Measurements from ENCODE around the gene PLA2G2F. TPM values are rescaled to one million over a fixed set of nuclear protein-coding genes. Genes with fewer than 3 reads are reported as not detected.

Gene PLA2G2F
- total and polyA plus RNA-seq, 7 donors, result 0.60 to 0.80 TPM; not detected in 5

GRCh38 chr1:20178634-20179370 is 39.7 kb downstream of the PLA2G2F start:
- Histone ChIP-seq H3K4me3 (peak overlapping the region in 1 of 4 donors; percentile 13), H3K27ac (peak overlapping the region; percentile 73 to 99 (median 78)), H3K36me3 (no peaks in the 10 kb centered on the region), H3K4me1 (peaks cover 0 to 79% (median 39%) of the 10 kb centered on the region in 4 donors), H3K9me3 (no peaks in the 10 kb centered on the region), H3K27me3 (no peaks in the 10 kb centered on the region)
- intact Hi-C loops (cut with DNase I), result no loop called here
- peak; percentile 1 to 91 (median 76) for TF ChIP-seq EP300 (IDR thresholded peaks at IDR 0.05)
- TF ChIP-seq CTCF (IDR thresholded peaks at IDR 0.05), result no peak
- TF ChIP-seq POLR2AphosphoS5 (IDR thresholded peaks at IDR 0.05), result peak; percentile 34 to 68 (median 56)
- no peak for TF ChIP-seq POLR2A (IDR thresholded peaks at IDR 0.05)
- DNase-seq, result peak; percentile 80
- 87 to 90% methylated on average over 13 of the region's 13 CpGs for WGBS, 2 donors

GRCh38 chr1:20179371-20180128 is 40.4 kb downstream of the PLA2G2F start:
- DNase-seq, result no peak
- TF ChIP-seq POLR2AphosphoS5 (IDR thresholded peaks at IDR 0.05) (no peak), POLR2A (IDR thresholded peaks at IDR 0.05) (no peak), CTCF (IDR thresholded peaks at IDR 0.05) (no peak), EP300 (IDR thresholded peaks at IDR 0.05) (no peak)
- Histone ChIP-seq H3K27me3 (no peaks in the 10 kb centered on the region), H3K4me3 (peak overlapping the region in 1 of 4 donors; percentile 13), H3K4me1 (peaks cover 0 to 77% (median 42%) of the 10 kb centered on the region in 4 donors), H3K27ac (peak overlapping the region; percentile 73 to 99 (median 78)), H3K9me3 (no peaks in the 10 kb centered on the region), H3K36me3 (no peaks in the 10 kb centered on the region)
- 94 to 97% methylated on average over 2 of the region's 2 CpGs for WGBS, 2 donors
- intact Hi-C loops (cut with DNase I), result loop anchor here (10.0 kb wide), 1 partner anchor 975 kb away; no protein-coding TSS in a partner anchor

- no peaks in the 10 kb centered on the region for H3K27me3 ChIP-seq
- H3K9me3 ChIP-seq, result no peaks in the 10 kb centered on the region
- H3K4me1 ChIP-seq, result peaks cover 0 to 77% (median 44%) of the 10 kb centered on the region in 4 donors
- H3K4me3 ChIP-seq, result no peak overlapping the region
- intact Hi-C loops (cut with DNase I), result loop anchor here (10.0 kb wide), 1 partner anchor 975 kb away; no protein-coding TSS in a partner anchor
- no peak for TF ChIP-seq EP300 (IDR thresholded peaks at IDR 0.05)
- TF ChIP-seq CTCF (IDR thresholded peaks at IDR 0.05), result no peak
- no peak for TF ChIP-seq POLR2A (IDR thresholded peaks at IDR 0.05)
- no peak for TF ChIP-seq POLR2AphosphoS5 (IDR thresholded peaks at IDR 0.05)
- WGBS, 2 donors, result 87 to 91% methylated on average over 6 of the region's 6 CpGs
- no peak for DNase-seq
- peak overlapping the region in 3 of 4 donors; percentile 75 to 99 (median 80) for H3K27ac ChIP-seq
- H3K36me3 ChIP-seq, result no peaks in the 10 kb centered on the region
Measured at GRCh38 chr1:20180129-20180843, 41.2 kb downstream of the PLA2G2F start.

GRCh38 chr1:20180844-20181207 is 41.7 kb downstream of the PLA2G2F start:
- Histone ChIP-seq H3K27ac (peak overlapping the region in 2 of 4 donors; percentile 75 to 99), H3K9me3 (no peaks in the 10 kb centered on the region), H3K4me3 (no peak overlapping the region), H3K27me3 (no peaks in the 10 kb centered on the region), H3K36me3 (no peaks in the 10 kb centered on the region), H3K4me1 (peaks cover 0 to 77% (median 49%) of the 10 kb centered on the region in 4 donors)
- WGBS, 2 donors, result 84 to 85% methylated on average over 3 of the region's 3 CpGs
- TF ChIP-seq EP300 (IDR thresholded peaks at IDR 0.05), result no peak
- TF ChIP-seq POLR2A (IDR thresholded peaks at IDR 0.05), result no peak
- TF ChIP-seq POLR2AphosphoS5 (IDR thresholded peaks at IDR 0.05), result no peak
- no peak for TF ChIP-seq CTCF (IDR thresholded peaks at IDR 0.05)
- intact Hi-C loops (cut with DNase I), result loop anchor here (10.0 kb wide), 1 partner anchor 976 kb away; no protein-coding TSS in a partner anchor
- no peak for DNase-seq
